Measurements from ENCODE around the gene DDI2.
"Not testable (repeated sequence)": the region's sequence is repeated elsewhere in the genome, so short reads cannot be mapped to it uniquely, and the experiment has no call there.

The DDI2 gene

GRCh38 chr1:15617173-15618076 lies at the start of gene DDI2:
Gene DDI2, plus strand, starts transcription at chr1:15617458. Its CDS starts 213 bp downstream, at chr1:15617671.
- peak; percentile 85 for DNase-seq (ENCODE audit: low read depth, low spot score)

GRCh38 chr1:15568387-15569073 lies 48.7 kb upstream of the DDI2 start:
- no peak for DNase-seq (ENCODE audit: low read depth, low spot score)

GRCh38 chr1:15570861-15571260 lies 46.4 kb upstream of the DDI2 start:
- no peak for DNase-seq (ENCODE audit: low read depth, low spot score)

GRCh38 chr1:15571266-15571665 lies 46.0 kb upstream of the DDI2 start:
- DNase-seq (ENCODE audit: low read depth, low spot score), result no peak

GRCh38 chr1:15573477-15573876 lies 43.8 kb upstream of the DDI2 start:
- no peak for DNase-seq (ENCODE audit: low read depth, low spot score)

GRCh38 chr1:15574741-15575140 lies 42.5 kb upstream of the DDI2 start:
- no peak for DNase-seq (ENCODE audit: low read depth, low spot score)

GRCh38 chr1:15575549-15576150 lies 41.6 kb upstream of the DDI2 start:
- no peak for DNase-seq (ENCODE audit: low read depth, low spot score)

- DNase-seq (ENCODE audit: low read depth, low spot score), result no peak
Observed at GRCh38 chr1:15577691-15578090, 39.6 kb upstream of the DDI2 start.

GRCh38 chr1:15578921-15579682 lies 38.2 kb upstream of the DDI2 start:
- DNase-seq (ENCODE audit: low read depth, low spot score), result no peak

GRCh38 chr1:15579683-15580047 lies 37.6 kb upstream of the DDI2 start:
- no peak for DNase-seq (ENCODE audit: low read depth, low spot score)

GRCh38 chr1:15583016-15583706 lies 34.1 kb upstream of the DDI2 start:
- no peak for DNase-seq (ENCODE audit: low read depth, low spot score)

- DNase-seq (ENCODE audit: low read depth, low spot score), result peak; percentile 2
Observed at GRCh38 chr1:15584489-15585363, 32.5 kb upstream of the DDI2 start, which contains the start of gene AGMAT. Gene AGMAT, minus strand, starts transcription at chr1:15585051. Its CDS starts 84 bp downstream, at chr1:15584967.

GRCh38 chr1:15592285-15592684 lies 25.0 kb upstream of the DDI2 start:
- no peak for DNase-seq (ENCODE audit: low read depth, low spot score)

GRCh38 chr1:15595809-15596617 lies 21.2 kb upstream of the DDI2 start:
- DNase-seq (ENCODE audit: low read depth, low spot score), result no peak

GRCh38 chr1:15598436-15598835 lies 18.8 kb upstream of the DDI2 start:
- DNase-seq (ENCODE audit: low read depth, low spot score), result no peak

GRCh38 chr1:15603050-15603965 lies 13.9 kb upstream of the DDI2 start:
- peak; percentile 84 for DNase-seq (ENCODE audit: low read depth, low spot score)

- not testable (repeated sequence) for DNase-seq (ENCODE audit: low read depth, low spot score)
Observed at GRCh38 chr1:15603966-15604282, 13.3 kb upstream of the DDI2 start.

GRCh38 chr1:15604400-15604799 lies 12.9 kb upstream of the DDI2 start:
- not testable (repeated sequence) for DNase-seq (ENCODE audit: low read depth, low spot score)
